Measurements from ENCODE around the gene ABLIM2. TPM values are rescaled to one million over a fixed set of nuclear protein-coding genes. Genes with fewer than 3 reads are reported as not detected.
A peak's percentile ranks its signal among the peaks of the same experiment; 100 is the strongest.

The ABLIM2 gene
- total RNA-seq, 6 experiments from 2014 or later: 0.14 TPM; not detected in 5

GRCh38 chr4:8195431-8195830 lies 36.8 kb upstream of the ABLIM2 start:
- Mint-ChIP-seq H3K27ac (no peak overlapping the region), H3K9me3 (no peaks in the 10 kb centered on the region), H3K27me3 (ENCODE audit: insufficient read depth) (peaks cover 15% of the 10 kb centered on the region), H3K4me3 (no peak overlapping the region), H3K4me1 (ENCODE audit: low read depth) (peaks cover 25% of the 10 kb centered on the region), H3K36me3 (ENCODE audit: low read depth) (no peaks in the 10 kb centered on the region)
- TF ChIP-seq CTCF (IDR thresholded peaks at IDR 0.05): no peak
- DNase-seq: no peak

GRCh38 chr4:8194306-8195242 lies 36.0 kb upstream of the ABLIM2 start:
- Mint-ChIP-seq H3K4me1 (ENCODE audit: low read depth) (peaks cover 24% of the 10 kb centered on the region), H3K4me3 (no peak overlapping the region), H3K27ac (no peak overlapping the region), H3K36me3 (ENCODE audit: low read depth) (no peaks in the 10 kb centered on the region), H3K27me3 (ENCODE audit: insufficient read depth) (peaks cover 18% of the 10 kb centered on the region), H3K9me3 (no peaks in the 10 kb centered on the region)
- no peak for TF ChIP-seq CTCF (IDR thresholded peaks at IDR 0.05)
- no peak for DNase-seq

GRCh38 chr4:8192748-8193738 lies 34.4 kb upstream of the ABLIM2 start:
- Mint-ChIP-seq H3K36me3 (ENCODE audit: low read depth) (no peaks in the 10 kb centered on the region), H3K4me1 (ENCODE audit: low read depth) (peaks cover 13% of the 10 kb centered on the region; the same call in 1 of the 2 replicates), H3K27me3 (ENCODE audit: insufficient read depth) (peaks cover 20% of the 10 kb centered on the region), H3K27ac (no peak overlapping the region), H3K4me3 (no peak overlapping the region), H3K9me3 (no peaks in the 10 kb centered on the region)
- no peak for DNase-seq
- TF ChIP-seq CTCF (IDR thresholded peaks at IDR 0.05): peak; percentile 44; the same call in 1 of the 2 replicates

- Mint-ChIP-seq H3K9me3 (no peaks in the 10 kb centered on the region), H3K27me3 (ENCODE audit: insufficient read depth) (peaks cover 22% of the 10 kb centered on the region), H3K4me1 (ENCODE audit: low read depth) (peaks cover 17% of the 10 kb centered on the region; the same call in 1 of the 2 replicates), H3K27ac (peak overlapping the region; percentile 36; the same call in 1 of the 2 replicates), H3K4me3 (no peak overlapping the region; the same call in 1 of the 2 replicates), H3K36me3 (ENCODE audit: low read depth) (no peaks in the 10 kb centered on the region; the same call in 1 of the 2 replicates)
- TF ChIP-seq CTCF (IDR thresholded peaks at IDR 0.05): no peak
- DNase-seq: no peak
These were observed 32.6 kb upstream of the ABLIM2 start for GRCh38 chr4:8191136-8191747.
